H1 (cell line): ENCODE data around the gene LDLRAD3.

Source experiments
- BRCA1 ChIP-seq: IDR thresholded peaks from 2 replicates; pipeline ENCODE4 v1.6.1; 2012; ENCODE audit warnings: low read depth, low read length, improper control_type of control experiment
- CBX5 ChIP-seq: fragments of 300-800, 300-1000 bp; sonication (generic); IDR thresholded peaks from 2 replicates; pipeline ENCODE4 v1.7.1; 2016; ENCODE audit warnings: antibody characterized with exemption, low read length, low read depth
- KDM1A ChIP-seq: fragments of 200-600, 300-600 bp; sonication (generic); IDR thresholded peaks from 2 replicates; pipeline ENCODE4 v1.7.1; 2016; ENCODE audit warnings: mild to moderate bottlenecking, low read length, borderline replicate concordance
- RNF2 ChIP-seq: fragments of 200-900, 300-1000 bp; sonication (generic); IDR thresholded peaks from 2 replicates; pipeline ENCODE4 v1.7.1; 2016; ENCODE audit warnings: borderline replicate concordance, low read depth, mild to moderate bottlenecking, antibody characterized with exemption, low read length; ENCODE audit not compliant: poor library complexity, severe bottlenecking; ENCODE audit errors: missing control alignments
- SRF ChIP-seq: IDR thresholded peaks from 2 replicates; pipeline ENCODE4 v1.6.1; 2011; ENCODE audit warnings: mild to moderate bottlenecking, low read depth, low read length, moderate library complexity

DNA sequence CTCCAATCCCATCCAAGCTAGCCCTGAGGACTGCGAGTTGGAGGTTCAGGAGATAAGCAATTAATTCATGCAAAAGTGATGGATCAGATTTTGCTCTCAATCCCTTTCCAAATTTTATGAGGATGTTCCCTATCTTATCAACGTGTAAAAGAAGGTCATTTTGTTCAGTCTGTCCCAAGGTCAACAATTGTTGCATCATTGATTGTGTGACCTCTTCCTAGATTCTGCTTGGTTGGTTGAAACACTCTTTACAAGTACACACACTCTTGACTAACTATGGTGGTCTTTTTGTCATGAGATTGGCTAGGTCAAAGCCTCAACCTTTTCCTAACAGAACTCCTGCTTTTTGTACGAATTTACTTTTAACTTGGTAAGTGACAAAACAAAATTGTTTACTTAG, 303.6 kb downstream of the LDLRAD3 start:
- TF ChIP-seq SRF (no peak), CBX5 (no peak), KDM1A (no peak), RNF2 (no peak), BRCA1 (no peak)
